ENCODE measurements around the gene IL12RB1.

Gene IL12RB1

GRCh38 chr19:18085702-18086457 lies 854 bp downstream of the IL12RB1 start:
- no peak for DNase-seq

GRCh38 chr19:18083929-18084684 lies 2.6 kb downstream of the IL12RB1 start:
- DNase-seq: no peak

GRCh38 chr19:18074192-18074591 lies 12.5 kb downstream of the IL12RB1 start:
- no peak for DNase-seq

- DNase-seq: no peak
Measured at GRCh38 chr19:18073197-18073596, 13.5 kb downstream of the IL12RB1 start.

GRCh38 chr19:18072335-18072734 lies 14.4 kb downstream of the IL12RB1 start:
- no peak for DNase-seq

GRCh38 chr19:18070181-18070580 lies 16.6 kb downstream of the IL12RB1 start:
- DNase-seq: peak; percentile 32

- no peak for DNase-seq
Measured at GRCh38 chr19:18069383-18069782, 17.4 kb downstream of the IL12RB1 start.

GRCh38 chr19:18068395-18068794 lies 18.3 kb downstream of the IL12RB1 start:
- DNase-seq: no peak

- no peak for DNase-seq
Measured at GRCh38 chr19:18065173-18065495, 21.6 kb downstream of the IL12RB1 start.

- DNase-seq: no peak
Measured at GRCh38 chr19:18063463-18063862, 23.3 kb downstream of the IL12RB1 start.

GRCh38 chr19:18062028-18062427 lies 24.7 kb downstream of the IL12RB1 start:
- no peak for DNase-seq

- no peak for DNase-seq
Measured at GRCh38 chr19:18060472-18060871, 26.3 kb downstream of the IL12RB1 start.

GRCh38 chr19:18059902-18060301 lies 26.8 kb downstream of the IL12RB1 start:
- DNase-seq: no peak

- DNase-seq: no peak
Measured at GRCh38 chr19:18059297-18059696, 27.4 kb downstream of the IL12RB1 start.

- DNase-seq: peak; percentile 46
Measured at GRCh38 chr19:18058208-18059009, 28.3 kb downstream of the IL12RB1 start.

- no peak for DNase-seq
Measured at GRCh38 chr19:18057557-18057956, 29.2 kb downstream of the IL12RB1 start.

- DNase-seq: no peak
Measured at GRCh38 chr19:18055967-18056366, 30.8 kb downstream of the IL12RB1 start.

- DNase-seq: no peak
Measured at GRCh38 chr19:18053576-18054219, 33.0 kb downstream of the IL12RB1 start.

GRCh38 chr19:18051887-18052286 lies 34.8 kb downstream of the IL12RB1 start:
- DNase-seq: no peak

GRCh38 chr19:18049385-18049784 lies 37.3 kb downstream of the IL12RB1 start:
- no peak for DNase-seq

GRCh38 chr19:18046059-18046718 lies 40.5 kb downstream of the IL12RB1 start:
- DNase-seq: peak; percentile 75

- no peak for DNase-seq
Measured at GRCh38 chr19:18045307-18046050, 41.3 kb downstream of the IL12RB1 start.

Measured in NCI-H226 (cell line).